K562 (cell line): ENCODE data around the gene HES5. TPM values are rescaled to one million over a fixed set of nuclear protein-coding genes. Genes with fewer than 3 reads are reported as not detected.

Source experiments
- BRD9 ChIP-seq: fragments of 450-650 bp; IDR thresholded peaks from 2 replicates; pipeline ENCODE4 v1.6.1; 2018; ENCODE audit warnings: low read depth; ENCODE audit not compliant: partially characterized antibody
- CBFA2T2 ChIP-seq: fragments of 450-650 bp; conservative IDR thresholded peaks from 2 replicates; pipeline ENCODE4 v1.6.1; 2017; ENCODE audit warnings: mild to moderate bottlenecking
- CBFB ChIP-seq: sonication (generic); formaldehyde crosslinking; IDR thresholded peaks from 2 replicates; pipeline ENCODE4 v1.4.0; 2020; ENCODE audit warnings: mild to moderate bottlenecking, missing genetic modification reagents
- DDX20 ChIP-seq: fragments of 450-650 bp; IDR thresholded peaks from 2 replicates; pipeline ENCODE4 v1.6.1; 2016; ENCODE audit warnings: missing genetic modification characterization, low read depth, mild to moderate bottlenecking, missing compliant biosample characterization, moderate library complexity
- MEIS2 ChIP-seq: fragments of 450-650 bp; IDR thresholded peaks from 2 replicates; pipeline ENCODE4 v1.6.1; 2014; ENCODE audit warnings: mild to moderate bottlenecking; ENCODE audit not compliant: partially characterized antibody
- MYBL2 ChIP-seq, 2 experiments: fragments of 450-650 bp in 1 of 2; sonication (generic) in 1 of 2; formaldehyde crosslinking in 1 of 2; IDR thresholded peaks; 2 replicates each; pipeline versions ENCODE4 v1.6.1 to v1.8.1; 2017 to 2022; ENCODE audit warnings: borderline replicate concordance in 1 of 2, inconsistent platforms in 1 of 2, low read depth in 1 of 2, mild to moderate bottlenecking in 1 of 2, missing genetic modification reagents in 1 of 2, moderate library complexity in 1 of 2
- PCBP1 ChIP-seq: fragments of 200-400 bp; formaldehyde crosslinking; IDR thresholded peaks from 2 replicates; pipeline ENCODE4 v1.6.1; 2018; ENCODE audit warnings: mild to moderate bottlenecking, low read depth, low read length; ENCODE audit not compliant: poor library complexity, severe bottlenecking
- SMARCC2 ChIP-seq: fragments of 450-650 bp; IDR thresholded peaks from 2 replicates; pipeline ENCODE4 v1.6.1; 2017; ENCODE audit warnings: antibody characterized with exemption, moderate library complexity, mild to moderate bottlenecking, low read depth
- ZNF408 ChIP-seq: fragments of 250-450 bp; sonication (Bioruptor Pico); IDR thresholded peaks from 2 replicates; pipeline ENCODE4 v1.4.0; 2020; ENCODE audit warnings: low read depth, mild to moderate bottlenecking, moderate library complexity
- ZNF766 ChIP-seq: fragments of 200-800 bp; sonication (Bioruptor generic); conservative IDR thresholded peaks from 2 replicates; pipeline ENCODE4 v1.6.1; 2016; ENCODE audit warnings: missing genetic modification characterization, missing compliant biosample characterization
- polyA plus RNA-seq, 8 experiments: library from polyadenylated mRNA; depleted of rRNA in 4 of 8; stranded (reverse) in 5 of 8; unstranded in 3 of 8; fragments of >200 nt; fragmentation: Nextera tagmentation in 2 of 8; fragmentation: Illumina TruSeq in 1 of 8; extraction: Ambion mirVana in 2 of 8; extraction: Trizol in 1 of 8; gene quantifications; 2 replicates each; pipeline versions ENCODE4 v1.2.1 to v1.2.3, GENCODE V29; 2011 to 2014; ENCODE audit warnings: inconsistent platforms in 1 of 8, missing spikeins in 1 of 8
- total RNA-seq, 7 experiments: library from RNA; depleted of rRNA in 6 of 7; stranded (reverse); fragments of >200 nt in 6 of 7; fragmentation: Illumina TruSeq in 2 of 7; extraction: Trizol in 2 of 7; gene quantifications; 2 replicates each; pipeline versions ENCODE4 v1.2.1 to v1.2.3, GENCODE V29; 2011 to 2021; ENCODE audit warnings: low replicate concordance in 1 of 7
- TF ChIP-seq, protein P1 (sequence below), 2 experiments: fragments of 450-650 bp in 1 of 2; IDR thresholded peaks; 2 replicates each; pipeline ENCODE4 v1.6.1; 2011 to 2017; ENCODE audit warnings: low read depth in 2 of 2, antibody characterized with exemption in 1 of 2, borderline replicate concordance in 1 of 2, low read length in 1 of 2, mild to moderate bottlenecking in 1 of 2, mixed read lengths in 1 of 2; ENCODE audit not compliant: control insufficient read depth in 1 of 2
- TF ChIP-seq, protein P2 (sequence below): fragments of 450-650 bp; IDR thresholded peaks from 2 replicates; pipeline ENCODE4 v1.6.1; 2017; ENCODE audit warnings: antibody characterized with exemption
- TF ChIP-seq, protein P3 (sequence below): fragments of 450-650 bp; IDR thresholded peaks from 2 replicates; pipeline ENCODE4 v1.6.1; 2018; ENCODE audit not compliant: partially characterized antibody

HES5 gene
- total and polyA plus RNA-seq, 9 of the 15 experiments (the other 6 are each of a cell fraction or from before 2014, with no cell fraction given): not detected

DNA sequence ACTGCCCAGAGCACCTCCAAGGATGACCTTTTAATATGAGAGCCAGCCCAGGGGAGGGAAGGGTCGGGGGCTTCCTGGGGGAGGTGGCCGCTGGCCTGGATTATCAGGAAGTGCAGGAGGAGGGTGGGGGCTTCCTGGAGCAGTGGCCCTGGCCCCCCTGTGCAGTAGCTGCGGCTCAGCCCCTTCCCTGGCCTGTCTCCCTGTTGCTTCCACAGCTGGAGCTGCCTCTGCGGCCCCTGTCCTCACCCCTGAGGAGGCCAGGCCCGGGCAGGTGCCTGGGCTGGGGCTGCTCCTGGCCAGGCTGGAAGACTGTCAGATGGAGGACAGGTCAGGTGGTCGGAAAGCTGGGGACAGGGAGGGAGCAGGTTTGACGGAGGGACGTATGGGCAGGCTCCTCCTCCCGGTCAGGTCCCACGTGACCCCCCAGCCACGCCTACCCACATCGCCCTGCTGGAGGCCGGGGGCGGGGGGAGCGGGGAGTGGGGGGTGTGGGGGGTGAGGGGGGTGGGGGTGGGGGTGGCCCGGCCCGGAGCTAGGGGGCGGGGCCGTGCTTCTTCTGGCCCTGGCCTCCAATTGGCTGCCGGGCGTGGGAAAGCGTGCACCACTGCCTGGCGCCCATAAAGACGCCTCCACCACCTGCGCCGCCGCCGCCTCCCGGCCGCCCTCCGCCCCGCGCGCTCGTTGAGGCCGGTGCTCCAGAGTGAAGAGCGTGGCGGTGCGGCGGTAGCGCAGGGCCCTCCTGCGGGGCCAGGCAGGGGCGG, 15.9 kb upstream of the HES5 start (continued):
- TF ChIP-seq, protein P1, sequence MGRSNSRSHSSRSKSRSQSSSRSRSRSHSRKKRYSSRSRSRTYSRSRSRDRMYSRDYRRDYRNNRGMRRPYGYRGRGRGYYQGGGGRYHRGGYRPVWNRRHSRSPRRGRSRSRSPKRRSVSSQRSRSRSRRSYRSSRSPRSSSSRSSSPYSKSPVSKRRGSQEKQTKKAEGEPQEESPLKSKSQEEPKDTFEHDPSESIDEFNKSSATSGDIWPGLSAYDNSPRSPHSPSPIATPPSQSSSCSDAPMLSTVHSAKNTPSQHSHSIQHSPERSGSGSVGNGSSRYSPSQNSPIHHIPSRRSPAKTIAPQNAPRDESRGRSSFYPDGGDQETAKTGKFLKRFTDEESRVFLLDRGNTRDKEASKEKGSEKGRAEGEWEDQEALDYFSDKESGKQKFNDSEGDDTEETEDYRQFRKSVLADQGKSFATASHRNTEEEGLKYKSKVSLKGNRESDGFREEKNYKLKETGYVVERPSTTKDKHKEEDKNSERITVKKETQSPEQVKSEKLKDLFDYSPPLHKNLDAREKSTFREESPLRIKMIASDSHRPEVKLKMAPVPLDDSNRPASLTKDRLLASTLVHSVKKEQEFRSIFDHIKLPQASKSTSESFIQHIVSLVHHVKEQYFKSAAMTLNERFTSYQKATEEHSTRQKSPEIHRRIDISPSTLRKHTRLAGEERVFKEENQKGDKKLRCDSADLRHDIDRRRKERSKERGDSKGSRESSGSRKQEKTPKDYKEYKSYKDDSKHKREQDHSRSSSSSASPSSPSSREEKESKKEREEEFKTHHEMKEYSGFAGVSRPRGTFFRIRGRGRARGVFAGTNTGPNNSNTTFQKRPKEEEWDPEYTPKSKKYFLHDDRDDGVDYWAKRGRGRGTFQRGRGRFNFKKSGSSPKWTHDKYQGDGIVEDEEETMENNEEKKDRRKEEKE (IDR thresholded peaks at IDR 0.05; ENCODE audit: borderline replicate concordance in 1 of 2, control insufficient read depth in 1 of 2, low read depth in 2 of 2, low read length in 1 of 2): no peak
- TF ChIP-seq MEIS2 (peak; percentile 51), DDX20 (no peak), MYBL2 (IDR thresholded peaks at IDR 0.05; ENCODE audit: low read depth) (no peak), MYBL2 (CRISPR knock-in tag; IDR thresholded peaks at IDR 0.05; ENCODE audit: borderline replicate concordance) (no peak), ZNF766 (CRISPR knock-in tag) (no peak), CBFB (CRISPR knock-in tag) (no peak), CBFA2T2 (peak; percentile 76), ZNF408 (CRISPR knock-in tag) (no peak), BRD9 (no peak), SMARCC2 (no peak), PCBP1 (peak; percentile 97)
- TF ChIP-seq, protein P2, sequence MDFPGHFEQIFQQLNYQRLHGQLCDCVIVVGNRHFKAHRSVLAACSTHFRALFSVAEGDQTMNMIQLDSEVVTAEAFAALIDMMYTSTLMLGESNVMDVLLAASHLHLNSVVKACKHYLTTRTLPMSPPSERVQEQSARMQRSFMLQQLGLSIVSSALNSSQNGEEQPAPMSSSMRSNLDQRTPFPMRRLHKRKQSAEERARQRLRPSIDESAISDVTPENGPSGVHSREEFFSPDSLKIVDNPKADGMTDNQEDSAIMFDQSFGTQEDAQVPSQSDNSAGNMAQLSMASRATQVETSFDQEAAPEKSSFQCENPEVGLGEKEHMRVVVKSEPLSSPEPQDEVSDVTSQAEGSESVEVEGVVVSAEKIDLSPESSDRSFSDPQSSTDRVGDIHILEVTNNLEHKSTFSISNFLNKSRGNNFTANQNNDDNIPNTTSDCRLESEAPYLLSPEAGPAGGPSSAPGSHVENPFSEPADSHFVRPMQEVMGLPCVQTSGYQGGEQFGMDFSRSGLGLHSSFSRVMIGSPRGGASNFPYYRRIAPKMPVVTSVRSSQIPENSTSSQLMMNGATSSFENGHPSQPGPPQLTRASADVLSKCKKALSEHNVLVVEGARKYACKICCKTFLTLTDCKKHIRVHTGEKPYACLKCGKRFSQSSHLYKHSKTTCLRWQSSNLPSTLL: no peak
- TF ChIP-seq, protein P3, sequence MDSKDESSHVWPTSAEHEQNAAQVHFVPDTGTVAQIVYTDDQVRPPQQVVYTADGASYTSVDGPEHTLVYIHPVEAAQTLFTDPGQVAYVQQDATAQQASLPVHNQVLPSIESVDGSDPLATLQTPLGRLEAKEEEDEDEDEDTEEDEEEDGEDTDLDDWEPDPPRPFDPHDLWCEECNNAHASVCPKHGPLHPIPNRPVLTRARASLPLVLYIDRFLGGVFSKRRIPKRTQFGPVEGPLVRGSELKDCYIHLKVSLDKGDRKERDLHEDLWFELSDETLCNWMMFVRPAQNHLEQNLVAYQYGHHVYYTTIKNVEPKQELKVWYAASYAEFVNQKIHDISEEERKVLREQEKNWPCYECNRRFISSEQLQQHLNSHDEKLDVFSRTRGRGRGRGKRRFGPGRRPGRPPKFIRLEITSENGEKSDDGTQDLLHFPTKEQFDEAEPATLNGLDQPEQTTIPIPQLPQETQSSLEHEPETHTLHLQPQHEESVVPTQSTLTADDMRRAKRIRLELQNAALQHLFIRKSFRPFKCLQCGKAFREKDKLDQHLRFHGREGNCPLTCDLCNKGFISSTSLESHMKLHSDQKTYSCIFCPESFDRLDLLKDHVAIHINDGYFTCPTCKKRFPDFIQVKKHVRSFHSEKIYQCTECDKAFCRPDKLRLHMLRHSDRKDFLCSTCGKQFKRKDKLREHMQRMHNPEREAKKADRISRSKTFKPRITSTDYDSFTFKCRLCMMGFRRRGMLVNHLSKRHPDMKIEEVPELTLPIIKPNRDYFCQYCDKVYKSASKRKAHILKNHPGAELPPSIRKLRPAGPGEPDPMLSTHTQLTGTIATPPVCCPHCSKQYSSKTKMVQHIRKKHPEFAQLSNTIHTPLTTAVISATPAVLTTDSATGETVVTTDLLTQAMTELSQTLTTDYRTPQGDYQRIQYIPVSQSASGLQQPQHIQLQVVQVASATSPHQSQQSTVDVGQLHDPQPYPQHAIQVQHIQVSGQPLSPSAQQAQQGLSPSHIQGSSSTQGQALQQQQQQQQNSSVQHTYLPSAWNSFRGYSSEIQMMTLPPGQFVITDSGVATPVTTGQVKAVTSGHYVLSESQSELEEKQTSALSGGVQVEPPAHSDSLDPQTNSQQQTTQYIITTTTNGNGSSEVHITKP: no peak
